Calu3 (cell line): Measurements from ENCODE around the gene SOD1. TPM values are rescaled to one million over a fixed set of nuclear protein-coding genes. Genes with fewer than 3 reads are reported as not detected.

Experiments used
- BruUV-seq: library from RNA; stranded (reverse); fragments of 400-500 nt; replicated peaks from 2 replicates; lab custom pipeline; 2021; lab: Mats Ljungman, UMichigan
- CTCF ChIA-PET: fragments of 300-600 bp; sonication (Branson Sonifier 250); formaldehyde crosslinking; loops from one replicate; lab custom pipeline; 2022; ENCODE audit warnings: antibody characterized with exemption; lab: Charles Lee
- DNase-seq: peaks from one replicate; pipeline ENCODE4 v3.0.0; 2022
- H3K27ac Mint-ChIP-seq: one replicate; pipeline ENCODE4 v1.8.0; 2022; ENCODE audit warnings: mixed read lengths; ENCODE audit not compliant: unreplicated experiment
- H3K27me3 Mint-ChIP-seq: one replicate; pipeline ENCODE4 v1.8.0; 2022; ENCODE audit warnings: mixed read lengths; ENCODE audit not compliant: unreplicated experiment
- H3K36me3 Mint-ChIP-seq: one replicate; pipeline ENCODE4 v1.8.0; 2022; ENCODE audit warnings: mild to moderate bottlenecking, moderate library complexity, mixed read lengths; ENCODE audit not compliant: insufficient read depth, unreplicated experiment
- H3K4me1 Mint-ChIP-seq: one replicate; pipeline ENCODE4 v1.8.0; 2022; ENCODE audit warnings: mild to moderate bottlenecking, low read depth, mixed read lengths; ENCODE audit not compliant: unreplicated experiment
- H3K4me3 Mint-ChIP-seq: one replicate; pipeline ENCODE4 v1.8.0; 2022; ENCODE audit warnings: mild to moderate bottlenecking, low read depth, moderate library complexity, mixed read lengths; ENCODE audit not compliant: unreplicated experiment
- H3K9me3 Mint-ChIP-seq: one replicate; pipeline ENCODE4 v1.8.0; 2022; ENCODE audit warnings: low read depth, mixed read lengths; ENCODE audit not compliant: unreplicated experiment
- intact Hi-C: fragments of 100-400 bp; cut with micrococcal nuclease; formaldehyde crosslinking; loops from one replicate; pipeline ENCODE4 v1.10.0; 2022; ENCODE audit not compliant: unreplicated experiment
- total RNA-seq: library from RNA; stranded (reverse); gene quantifications from 2 replicates; pipeline ENCODE4 v1.2.3, GENCODE V29; 2022
- TF ChIP-seq, protein P1 (sequence below): fragments of 200-600 bp; IDR thresholded peaks from one replicate; pipeline ENCODE4 v1.8.0; 2022; ENCODE audit warnings: antibody characterized with exemption; ENCODE audit not compliant: unreplicated experiment

Gene SOD1
- total RNA-seq, 1 experiment from 2014 or later: 223 TPM

DNA sequence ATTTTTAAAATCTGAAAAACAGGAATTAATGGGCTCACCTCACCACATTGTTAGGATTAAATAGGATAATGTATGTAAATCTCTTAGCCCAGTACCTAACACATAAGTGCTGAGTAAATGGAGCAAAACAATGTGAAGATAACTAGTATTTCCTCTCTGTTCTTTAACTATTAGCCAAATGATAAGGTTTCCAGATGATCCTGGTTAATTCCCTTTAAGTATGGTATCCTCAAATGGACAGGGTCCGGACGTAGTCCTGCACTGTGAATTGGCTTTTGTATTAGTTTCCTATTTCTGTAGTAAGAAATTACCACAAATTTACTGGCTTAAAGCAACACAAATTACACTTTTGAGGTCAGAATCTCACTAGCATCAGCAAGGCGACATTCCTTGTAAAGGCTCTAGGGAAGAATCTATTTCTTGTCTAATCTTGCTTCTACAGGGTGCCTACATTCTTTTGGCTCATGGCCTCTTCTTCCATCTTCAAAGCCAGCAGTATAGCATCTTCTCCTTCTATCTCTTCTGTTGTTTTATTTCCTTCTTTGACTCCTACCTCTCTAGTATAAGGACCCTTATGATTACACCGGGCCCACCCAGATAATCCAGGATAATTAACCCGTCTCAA is 55.4 kb downstream of the SOD1 start:
- CTCF ChIA-PET: no interaction called here
- H3K27ac Mint-ChIP-seq: no peak overlapping the region
- BruUV-seq: no TSS peak
- TF ChIP-seq, protein P1, sequence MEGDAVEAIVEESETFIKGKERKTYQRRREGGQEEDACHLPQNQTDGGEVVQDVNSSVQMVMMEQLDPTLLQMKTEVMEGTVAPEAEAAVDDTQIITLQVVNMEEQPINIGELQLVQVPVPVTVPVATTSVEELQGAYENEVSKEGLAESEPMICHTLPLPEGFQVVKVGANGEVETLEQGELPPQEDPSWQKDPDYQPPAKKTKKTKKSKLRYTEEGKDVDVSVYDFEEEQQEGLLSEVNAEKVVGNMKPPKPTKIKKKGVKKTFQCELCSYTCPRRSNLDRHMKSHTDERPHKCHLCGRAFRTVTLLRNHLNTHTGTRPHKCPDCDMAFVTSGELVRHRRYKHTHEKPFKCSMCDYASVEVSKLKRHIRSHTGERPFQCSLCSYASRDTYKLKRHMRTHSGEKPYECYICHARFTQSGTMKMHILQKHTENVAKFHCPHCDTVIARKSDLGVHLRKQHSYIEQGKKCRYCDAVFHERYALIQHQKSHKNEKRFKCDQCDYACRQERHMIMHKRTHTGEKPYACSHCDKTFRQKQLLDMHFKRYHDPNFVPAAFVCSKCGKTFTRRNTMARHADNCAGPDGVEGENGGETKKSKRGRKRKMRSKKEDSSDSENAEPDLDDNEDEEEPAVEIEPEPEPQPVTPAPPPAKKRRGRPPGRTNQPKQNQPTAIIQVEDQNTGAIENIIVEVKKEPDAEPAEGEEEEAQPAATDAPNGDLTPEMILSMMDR: no peak
- H3K4me1 Mint-ChIP-seq: peaks cover 18% of the 10 kb centered on the region
- intact Hi-C loops: no loop called here
- no peak for DNase-seq
- H3K4me3 Mint-ChIP-seq: no peak overlapping the region
- no peaks in the 10 kb centered on the region for H3K9me3 Mint-ChIP-seq
- no peaks in the 10 kb centered on the region for H3K27me3 Mint-ChIP-seq
- no peaks in the 10 kb centered on the region for H3K36me3 Mint-ChIP-seq

DNA sequence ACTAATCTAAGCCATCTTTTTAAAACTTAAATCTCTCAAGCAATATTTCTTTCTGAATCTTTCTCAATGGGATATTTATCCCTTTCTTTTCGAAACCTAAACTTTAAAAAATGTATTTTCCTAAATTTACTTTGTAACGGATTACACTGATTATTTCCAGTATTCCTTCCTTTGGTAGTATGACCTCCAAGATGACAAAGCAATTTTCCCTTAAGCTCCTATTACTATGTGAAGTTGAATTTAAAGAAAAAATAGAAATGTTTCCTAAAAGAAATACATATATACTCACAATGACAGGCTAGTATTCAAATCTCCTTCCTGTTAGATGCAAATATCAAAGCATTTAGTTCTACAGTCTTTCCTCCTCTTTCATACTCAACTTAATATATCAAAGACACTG is 56.6 kb downstream of the SOD1 start:
- peaks cover 23% of the 10 kb centered on the region for H3K4me1 Mint-ChIP-seq
- H3K27me3 Mint-ChIP-seq: no peaks in the 10 kb centered on the region
- TF ChIP-seq, protein P1: no peak
- H3K27ac Mint-ChIP-seq: no peak overlapping the region
- no peak for DNase-seq
- H3K9me3 Mint-ChIP-seq: no peaks in the 10 kb centered on the region
- H3K36me3 Mint-ChIP-seq: no peaks in the 10 kb centered on the region
- H3K4me3 Mint-ChIP-seq: no peak overlapping the region
- CTCF ChIA-PET: no interaction called here
- BruUV-seq: no TSS peak
- intact Hi-C loops: no loop called here

Other genes starting within 250 kb of the SOD1 start
- 30.8 and 31.2 TPM in 2 replicates for gene SCAF4, start 72.4 kb downstream of the SOD1 start, total RNA-seq
- gene HUNK, start 213.3 kb downstream of the SOD1 start, total RNA-seq: 2.3 and 5.0 TPM in 2 replicates